HG02763 (cell line): Measurements from ENCODE around the gene APPBP2.
"Not testable (repeated sequence)": the region's sequence is repeated elsewhere in the genome, so short reads cannot be mapped to it uniquely, and the experiment has no call there.

ENCODE experiments used
- ATAC-seq: cut with Tn5 transposase; IDR thresholded peaks from one replicate; pipeline ENCODE4 v1.9.1; 2021; ENCODE audit warnings: mild to moderate bottlenecking, moderate library complexity; ENCODE audit not compliant: unreplicated experiment

Gene APPBP2

GRCh38 chr17:60442271-60443173 lies 83.5 kb downstream of the APPBP2 start:
- no peak for ATAC-seq

- no peak for ATAC-seq
Observed at GRCh38 chr17:60439501-60439900, 86.5 kb downstream of the APPBP2 start.

GRCh38 chr17:60436676-60437075 lies 89.4 kb downstream of the APPBP2 start:
- no peak for ATAC-seq

- no peak for ATAC-seq
Observed at GRCh38 chr17:60435244-60436167, 90.5 kb downstream of the APPBP2 start.

- not testable (repeated sequence) for ATAC-seq
Observed at GRCh38 chr17:60433021-60433997, 92.7 kb downstream of the APPBP2 start.

- not testable (repeated sequence) for ATAC-seq
Observed at GRCh38 chr17:60430561-60430960, 95.5 kb downstream of the APPBP2 start.

- not testable (repeated sequence) for ATAC-seq
Observed at GRCh38 chr17:60428491-60428890, 97.6 kb downstream of the APPBP2 start.

GRCh38 chr17:60426596-60426995 lies 99.4 kb downstream of the APPBP2 start:
- ATAC-seq: no peak

GRCh38 chr17:60425626-60426025 lies 100.4 kb downstream of the APPBP2 start:
- ATAC-seq: no peak

- ATAC-seq: no peak
Observed at GRCh38 chr17:60423865-60424264, 102.2 kb downstream of the APPBP2 start.

GRCh38 chr17:60422162-60422665 lies 103.8 kb downstream of the APPBP2 start, which contains the start of gene CHCT1:
CHCT1 (plus strand) TSS chr17:60422489; CDS start chr17:60422593, 104 bp downstream.
- ATAC-seq: no peak

GRCh38 chr17:60421273-60422161 lies 104.5 kb downstream of the APPBP2 start:
- ATAC-seq: peak; percentile 85

- not testable (repeated sequence) for ATAC-seq
Observed at GRCh38 chr17:60419875-60420274, 106.2 kb downstream of the APPBP2 start.

- ATAC-seq: not testable (repeated sequence)
Observed at GRCh38 chr17:60419003-60419402, 107.0 kb downstream of the APPBP2 start.

GRCh38 chr17:60416368-60416925 lies 109.6 kb downstream of the APPBP2 start:
- no peak for ATAC-seq

GRCh38 chr17:60415146-60415545 lies 110.9 kb downstream of the APPBP2 start:
- ATAC-seq: no peak

- no peak for ATAC-seq
Observed at GRCh38 chr17:60412701-60413100, 113.3 kb downstream of the APPBP2 start.

GRCh38 chr17:60410001-60410400 lies 116.0 kb downstream of the APPBP2 start:
- ATAC-seq: no peak

GRCh38 chr17:60406887-60407286 lies 119.2 kb downstream of the APPBP2 start:
- ATAC-seq: no peak
